Islet of Langerhans (tissue), 1 donor: ENCODE data around the gene KIRREL2.
"Not testable (repeated sequence)": the region's sequence is repeated elsewhere in the genome, so short reads cannot be mapped to it uniquely, and the experiment has no call there.

Experiments
- FAIRE-seq: peaks from one replicate; lab custom pipeline; 2011; peaks lifted over from hg19 to GRCh38; lab: Jason Lieb, UNC

KIRREL2 gene

DNA sequence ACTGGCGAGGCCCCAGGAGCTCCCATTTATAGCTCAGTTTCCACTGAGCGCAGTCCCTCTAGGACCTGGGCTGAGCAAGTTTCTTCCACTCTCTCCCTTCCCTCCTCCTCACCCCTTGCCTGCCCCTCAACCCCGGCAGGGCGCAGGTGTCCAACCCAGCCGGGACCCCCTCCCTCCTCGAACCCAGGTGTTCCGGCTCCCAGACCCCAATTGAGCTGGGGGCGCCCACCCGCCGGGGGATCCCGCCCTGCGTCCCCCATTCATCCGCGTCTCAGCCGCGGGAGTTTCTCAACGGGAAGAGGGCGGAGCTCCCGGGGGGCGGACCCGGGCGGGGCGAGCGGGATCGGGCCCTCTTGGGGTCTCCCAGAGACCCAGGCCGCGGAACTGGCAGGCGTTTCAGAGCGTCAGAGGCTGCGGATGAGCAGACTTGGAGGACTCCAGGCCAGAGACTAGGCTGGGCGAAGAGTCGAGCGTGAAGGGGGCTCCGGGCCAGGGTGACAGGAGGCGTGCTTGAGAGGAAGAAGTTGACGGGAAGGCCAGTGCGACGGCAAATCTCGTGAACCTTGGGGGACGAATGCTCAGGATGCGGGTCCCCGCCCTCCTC is at the start of gene KIRREL2:
KIRREL2 (plus strand) TSS at position 366 of the 604 bp plus-strand sequence; CDS start at position 575, 209 bp downstream.
- FAIRE-seq, result no peak

DNA sequence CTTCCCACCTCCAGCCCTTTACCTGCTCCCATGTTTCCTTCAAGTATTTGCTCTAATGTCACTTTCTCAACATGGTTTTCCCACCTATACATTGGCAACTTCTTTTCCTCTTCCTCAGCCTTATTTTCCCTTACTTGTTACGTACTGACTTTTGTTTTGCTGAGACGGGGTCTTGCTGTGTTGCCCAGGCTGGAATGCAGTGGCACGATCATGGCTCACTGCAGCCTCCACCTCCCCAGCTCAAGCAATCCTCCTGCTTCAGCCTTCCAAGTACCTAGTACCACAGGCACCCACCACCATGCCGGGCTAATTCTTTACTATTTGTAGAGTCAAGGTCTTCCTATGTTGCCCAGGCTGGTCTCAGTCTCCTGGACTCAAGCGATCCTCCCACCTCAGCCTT is 49.1 kb upstream of the KIRREL2 start:
- FAIRE-seq, result no peak

DNA sequence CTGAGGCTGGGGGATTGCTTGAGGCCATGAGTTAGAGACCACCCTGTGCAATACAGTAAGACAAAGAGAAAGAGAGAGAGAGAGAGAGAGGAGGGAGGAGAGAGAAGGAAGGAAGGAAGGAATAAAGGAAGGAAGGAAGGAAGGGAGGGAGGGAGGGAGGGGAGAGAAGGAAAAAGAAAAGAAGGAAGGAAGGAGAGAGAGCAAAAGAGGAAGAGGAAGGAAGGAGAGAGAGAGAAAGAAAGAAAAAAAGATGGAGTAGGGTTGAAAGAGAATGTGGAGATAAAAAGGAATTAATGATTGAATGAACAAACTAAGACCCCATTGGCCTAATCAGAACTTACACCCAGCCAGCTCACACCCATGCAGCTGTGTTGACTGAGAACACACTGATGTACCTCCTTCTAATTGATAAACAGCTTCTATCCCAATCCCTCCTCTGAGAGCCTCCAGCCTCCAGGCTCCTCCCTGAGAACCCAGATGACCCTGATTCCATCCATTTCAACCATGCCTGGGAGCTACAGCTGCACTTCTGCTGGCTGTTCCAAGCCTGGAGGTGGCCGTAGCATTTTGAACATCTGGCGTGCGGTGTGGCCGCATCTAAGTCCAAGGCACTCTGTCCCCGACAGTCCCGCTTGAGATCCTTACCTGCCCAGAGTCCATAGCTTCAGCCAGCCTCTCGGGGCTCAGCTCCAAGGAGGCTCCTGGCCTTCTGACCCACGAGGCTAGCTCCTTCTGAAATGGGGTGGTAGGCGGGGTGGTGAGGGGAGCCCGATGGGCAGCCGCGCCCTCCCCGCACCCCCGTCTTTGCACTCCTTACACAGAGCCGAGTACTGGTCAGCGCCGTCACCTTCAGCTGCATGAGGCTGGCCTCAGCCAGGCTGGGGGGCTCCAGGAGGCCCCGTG is 45.1 kb upstream of the KIRREL2 start:
- no peak for FAIRE-seq

DNA sequence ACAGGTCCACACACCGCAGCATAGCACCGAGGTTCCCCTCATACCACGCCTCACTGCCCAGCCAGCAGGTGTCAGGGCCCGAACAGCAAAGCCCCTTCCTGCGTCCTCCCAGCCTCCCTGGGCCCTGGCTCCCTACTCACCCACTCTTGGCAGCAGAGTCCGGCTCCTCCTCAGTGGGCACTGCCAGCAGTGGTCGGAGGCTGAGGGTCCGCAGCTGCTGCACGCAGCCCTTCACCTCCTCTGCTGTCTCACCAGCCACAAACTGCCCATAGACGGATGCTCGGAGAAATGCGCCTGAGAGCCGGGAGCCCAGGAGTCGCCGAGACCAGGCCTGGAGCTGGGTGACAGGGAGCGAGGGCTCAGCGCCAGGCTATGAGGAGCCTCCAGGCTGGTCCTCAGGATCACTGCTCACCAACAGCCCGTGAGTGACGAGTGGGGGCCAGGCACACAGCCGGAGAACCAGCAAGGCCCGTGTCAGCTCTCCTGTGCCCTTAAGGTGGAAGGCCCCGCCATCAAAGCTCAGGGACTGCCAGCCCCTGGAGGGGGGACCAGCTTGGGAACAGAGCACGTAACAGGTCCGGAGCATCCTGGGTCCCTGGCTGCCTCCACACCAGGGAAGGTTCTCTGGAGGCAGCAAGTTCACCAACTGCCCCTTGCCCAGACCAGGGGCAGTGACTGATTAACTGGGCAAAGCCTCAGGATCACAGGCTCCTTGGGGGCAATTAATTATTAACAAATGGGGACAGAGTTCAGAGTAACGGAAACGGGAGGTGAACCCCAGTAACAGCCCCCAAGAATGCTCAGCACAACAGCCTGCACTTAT is 44.3 kb upstream of the KIRREL2 start, which contains the start of gene PRODH2:
PRODH2 (minus strand) TSS at position 626 of the 823 bp plus-strand sequence; CDS start at position 586, 40 bp downstream.
- no peak for FAIRE-seq

DNA sequence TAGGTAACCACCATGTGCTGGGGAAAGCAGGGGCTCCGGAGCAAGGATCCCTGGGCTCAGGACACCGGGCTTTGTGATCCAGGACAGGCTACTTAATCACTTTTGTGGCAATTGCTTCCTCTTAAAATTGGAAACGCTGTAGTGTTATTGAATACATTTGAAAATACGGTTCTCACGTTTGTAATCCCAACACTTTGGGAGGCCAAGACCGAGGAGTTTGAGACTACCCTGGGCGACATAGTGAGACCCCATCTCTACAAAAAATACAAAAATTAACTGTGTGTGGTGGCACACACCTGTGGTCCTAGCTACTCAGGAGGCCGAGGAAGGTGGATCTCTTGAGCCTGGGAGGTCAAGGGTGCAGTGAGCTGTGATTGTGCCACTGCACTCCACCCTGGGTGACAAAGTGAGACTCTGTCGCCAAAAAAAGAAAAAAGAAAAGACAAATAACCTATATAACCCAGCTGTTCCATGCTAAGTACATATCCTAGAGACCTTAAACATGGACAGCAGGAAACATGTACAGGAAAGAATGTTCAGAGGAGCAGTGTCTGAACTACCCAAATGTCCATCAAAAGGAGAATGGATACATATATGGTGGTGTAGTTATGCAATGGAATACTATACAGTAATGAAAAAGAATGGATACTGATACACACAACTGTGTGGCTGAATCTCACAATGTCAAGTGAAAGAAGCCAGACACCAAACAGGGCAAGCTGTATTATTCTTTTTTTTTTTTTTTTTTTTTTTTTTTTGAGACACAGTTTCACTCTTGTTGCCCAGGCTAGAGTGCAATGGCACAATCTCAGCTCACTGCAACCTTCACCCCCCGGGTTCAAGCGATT is 43.4 kb upstream of the KIRREL2 start:
- FAIRE-seq, result no peak

DNA sequence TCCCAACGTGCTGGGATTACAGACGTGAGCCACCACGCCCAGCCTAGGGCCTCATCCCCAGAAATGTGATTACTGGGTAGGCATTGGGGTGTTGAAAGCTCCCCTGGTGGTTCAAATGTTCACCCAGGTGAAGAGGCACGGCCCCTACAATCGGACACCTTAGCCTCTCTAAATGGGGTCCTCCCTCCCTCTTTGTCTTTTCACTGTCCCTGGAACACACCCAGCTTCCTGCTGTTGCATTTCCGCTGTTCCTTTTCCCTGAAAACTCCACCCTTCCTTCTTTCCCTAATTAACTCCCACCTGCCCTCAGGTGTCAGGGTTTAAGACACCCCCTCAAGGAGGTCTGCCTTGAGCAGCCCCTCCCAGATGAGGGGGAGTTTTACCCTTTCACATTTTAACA is 40.4 kb upstream of the KIRREL2 start:
- no peak for FAIRE-seq

DNA sequence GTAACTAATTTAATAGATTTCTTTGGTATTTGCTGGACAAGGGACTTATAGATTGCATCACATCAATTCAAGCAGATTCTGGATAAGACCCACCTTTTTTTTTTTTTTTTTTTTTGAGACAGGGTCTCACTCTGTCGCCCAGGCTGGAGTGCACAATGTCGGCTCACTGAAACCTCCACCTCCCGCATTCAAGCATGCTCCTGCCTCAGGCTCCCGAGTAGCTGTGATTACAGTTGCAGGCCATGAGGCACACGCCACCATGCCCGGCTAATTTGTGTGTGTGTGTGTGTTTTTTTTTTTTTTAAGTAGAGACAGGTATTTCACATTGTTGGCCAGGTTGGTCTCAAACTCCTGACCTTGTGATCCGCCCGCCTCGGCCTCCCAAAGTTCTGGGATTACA is 39.9 kb upstream of the KIRREL2 start:
- no peak for FAIRE-seq

DNA sequence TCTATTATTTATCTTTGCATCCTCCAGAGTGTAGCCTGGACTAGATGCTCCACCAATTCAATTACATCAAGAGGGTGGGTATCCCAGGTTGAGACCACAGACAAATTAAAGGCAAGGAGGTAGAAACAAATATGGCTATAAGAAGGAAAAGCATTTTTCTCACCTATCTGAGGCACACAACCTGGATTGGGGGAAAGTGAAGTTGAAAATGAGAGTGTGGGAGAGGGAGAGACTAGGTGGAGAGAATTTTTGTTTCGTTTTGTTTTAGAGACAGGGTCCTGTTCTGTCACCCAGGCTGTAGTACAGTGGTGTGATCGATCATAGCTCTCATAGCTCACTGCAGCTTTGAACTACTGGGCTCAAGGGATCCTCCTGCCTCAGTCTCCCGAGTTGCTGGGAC is 38.3 kb upstream of the KIRREL2 start:
- FAIRE-seq, result no peak

DNA sequence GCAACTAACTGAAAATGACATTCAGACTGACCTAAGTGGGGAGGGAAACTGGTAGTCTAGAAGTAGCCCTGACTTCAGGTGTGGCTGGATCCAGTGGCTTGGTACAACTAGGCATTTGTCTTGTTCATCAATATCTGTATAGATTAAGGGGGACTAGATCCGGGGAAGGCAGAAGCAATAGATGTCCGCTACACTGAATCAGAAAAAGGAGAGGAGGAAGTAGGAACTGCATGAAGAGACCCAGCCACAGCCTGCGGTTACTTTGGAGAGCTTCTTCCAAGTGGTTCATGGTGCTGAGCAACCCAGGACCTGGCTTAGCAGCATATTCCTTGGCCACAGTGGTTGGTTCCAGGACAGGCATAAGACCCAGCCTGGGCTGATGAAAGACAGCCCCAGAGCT is 34.1 kb upstream of the KIRREL2 start:
- FAIRE-seq, result no peak

DNA sequence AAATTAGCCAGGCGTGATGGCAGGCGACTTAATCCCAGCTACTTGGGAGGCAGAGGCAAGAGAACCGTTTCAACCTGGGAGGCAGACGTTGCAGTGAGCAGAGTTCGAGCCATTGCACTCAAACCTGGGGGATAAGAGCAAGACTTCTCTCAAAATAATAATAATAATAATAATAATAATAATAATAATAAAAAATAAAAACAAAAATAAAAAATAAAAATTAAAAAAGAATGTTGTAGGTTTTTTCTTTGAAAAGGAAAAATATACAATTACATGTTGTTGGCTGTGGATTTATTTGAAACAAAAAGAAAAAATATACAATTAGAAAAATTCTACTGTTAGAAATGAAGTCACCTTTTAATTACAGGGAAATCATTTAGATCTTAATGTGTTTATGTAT is 32.6 kb upstream of the KIRREL2 start:
- no peak for FAIRE-seq

DNA sequence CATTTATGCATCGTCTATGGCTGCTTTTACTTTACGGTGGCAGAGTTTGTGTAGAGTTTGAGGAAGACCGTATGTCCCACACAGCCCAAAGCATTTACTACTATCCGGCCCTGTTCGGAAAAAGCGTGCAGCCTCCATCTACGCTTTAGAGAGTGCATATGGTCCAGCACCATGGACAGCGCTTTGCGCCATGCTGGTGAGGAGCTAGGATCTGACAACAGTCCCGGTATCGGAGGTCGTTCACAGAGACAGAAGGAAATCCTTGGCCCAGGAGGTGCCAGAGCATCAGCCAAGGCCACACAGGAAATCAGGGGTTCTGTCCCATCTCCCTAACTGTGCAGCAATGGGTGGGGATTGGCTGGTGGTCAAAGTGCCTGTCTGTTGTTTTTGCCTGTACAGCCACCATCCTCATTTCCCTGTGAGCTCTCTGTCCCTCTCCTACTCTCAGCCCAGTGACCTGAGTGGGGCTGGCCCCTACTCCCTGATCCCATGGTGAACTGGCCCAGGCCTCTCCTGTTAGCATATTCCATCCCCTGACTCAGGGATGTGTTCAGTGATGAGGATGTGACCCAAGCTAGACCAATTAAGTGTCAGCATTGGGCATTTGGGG is 27.9 kb upstream of the KIRREL2 start:
- no peak for FAIRE-seq

DNA sequence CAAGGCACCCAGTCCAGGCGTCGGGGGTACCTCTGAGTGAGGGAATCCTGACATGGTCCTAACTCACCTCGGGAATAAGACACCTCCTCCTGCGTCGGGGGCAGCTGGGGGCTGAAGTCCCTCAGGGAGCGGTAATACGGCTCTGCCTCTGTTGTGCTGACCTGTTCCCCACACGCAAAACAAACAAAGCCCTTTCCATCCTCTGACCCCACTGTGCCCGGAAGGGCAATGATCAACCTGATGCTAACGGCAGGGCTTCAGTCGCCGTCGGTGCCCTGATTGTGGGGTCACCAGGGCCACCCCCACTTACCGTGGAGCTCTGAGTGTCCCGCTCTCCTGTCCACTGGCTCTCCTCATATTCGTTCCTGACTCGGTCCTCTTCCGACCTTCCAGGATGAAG is 25.7 kb upstream of the KIRREL2 start:
- no peak for FAIRE-seq

DNA sequence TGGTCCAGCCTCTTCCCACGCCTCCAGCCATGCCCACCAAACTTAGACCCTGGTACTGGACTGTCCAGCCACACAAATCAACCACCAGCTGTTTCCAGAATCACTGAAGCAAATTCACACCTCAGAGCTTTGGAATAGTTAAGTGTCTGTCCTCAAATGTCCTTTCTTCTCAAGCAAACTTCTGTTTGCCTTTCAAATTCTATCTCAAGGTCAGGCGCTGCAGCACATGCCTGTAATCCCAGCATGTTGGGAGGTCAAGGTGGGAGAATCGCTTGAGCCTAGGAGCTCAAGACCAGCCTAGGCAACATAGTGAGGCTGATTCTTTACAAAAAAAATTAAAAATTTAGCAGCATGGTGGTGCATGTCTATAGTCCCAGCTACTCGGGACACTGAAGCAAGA is 24.7 kb upstream of the KIRREL2 start:
- FAIRE-seq, result no peak

DNA sequence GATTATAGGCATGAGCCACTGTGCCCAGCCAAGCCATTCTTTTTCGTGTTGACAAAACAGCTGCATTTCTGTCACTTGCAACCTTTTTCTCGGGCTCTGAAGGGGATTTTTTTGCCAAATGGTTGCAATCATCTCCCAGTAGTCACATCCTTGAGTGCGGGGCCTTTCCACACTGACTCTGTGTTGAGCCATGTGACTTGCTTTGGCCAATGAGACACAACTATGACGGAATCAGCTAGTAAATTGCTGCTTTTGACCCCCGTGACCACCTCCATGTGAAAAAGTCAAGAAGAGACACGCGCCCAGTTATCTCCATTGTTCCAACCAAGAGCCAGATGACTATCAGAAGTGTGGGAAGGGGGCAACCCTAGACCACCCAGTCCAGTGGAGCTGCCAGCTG is 22.7 kb upstream of the KIRREL2 start:
- FAIRE-seq, result no peak

DNA sequence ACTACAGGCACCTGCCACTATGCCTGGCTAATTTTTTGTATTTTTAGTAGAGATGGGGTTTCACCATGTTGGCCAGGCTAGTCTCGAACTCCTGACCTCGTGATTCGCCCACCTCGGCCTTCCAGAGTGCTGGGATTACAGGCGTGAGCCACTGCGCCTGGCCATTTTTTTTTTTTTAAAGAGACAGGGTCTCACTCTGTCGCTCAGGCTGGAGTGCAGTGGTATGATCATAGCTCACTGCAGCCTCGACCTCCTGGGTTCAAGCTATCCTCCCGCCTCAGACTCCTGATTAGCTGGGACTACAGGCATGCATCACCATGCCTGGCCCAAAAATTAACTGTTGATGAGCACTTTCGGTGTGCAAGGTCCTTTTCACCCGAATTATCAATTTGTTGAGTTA is 20.6 kb upstream of the KIRREL2 start:
- not testable (repeated sequence) for FAIRE-seq

DNA sequence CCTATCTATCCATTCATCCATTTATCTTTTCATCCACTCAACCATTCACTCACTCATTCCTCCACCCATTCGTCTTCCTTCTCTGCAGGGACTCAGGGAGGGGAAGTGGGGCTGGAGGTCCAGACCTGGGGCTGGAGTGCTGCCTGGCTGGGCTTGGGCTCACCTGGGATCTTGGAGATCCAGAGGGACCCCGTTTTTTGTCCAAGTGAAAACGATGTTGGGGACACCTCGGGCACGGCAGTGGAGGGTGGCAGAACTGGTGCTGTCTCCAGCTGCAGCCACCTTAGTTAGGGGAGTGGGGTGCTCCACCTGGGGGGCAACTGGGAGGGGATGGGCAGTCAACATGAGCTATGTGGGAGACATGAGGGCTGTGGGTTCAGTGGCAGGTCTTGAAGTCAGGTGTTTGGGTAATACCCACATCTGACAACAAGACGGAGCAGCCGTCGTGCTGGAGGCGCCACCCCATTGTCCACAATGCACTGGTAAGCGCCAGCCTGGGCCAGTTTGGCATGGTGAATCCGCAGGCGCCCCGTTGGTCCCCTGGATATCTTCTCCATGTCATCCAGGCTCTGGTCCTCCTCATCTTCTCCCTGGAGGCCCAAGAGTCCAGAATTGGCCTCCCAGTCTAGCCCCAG is 14.6 kb upstream of the KIRREL2 start:
- no peak for FAIRE-seq

DNA sequence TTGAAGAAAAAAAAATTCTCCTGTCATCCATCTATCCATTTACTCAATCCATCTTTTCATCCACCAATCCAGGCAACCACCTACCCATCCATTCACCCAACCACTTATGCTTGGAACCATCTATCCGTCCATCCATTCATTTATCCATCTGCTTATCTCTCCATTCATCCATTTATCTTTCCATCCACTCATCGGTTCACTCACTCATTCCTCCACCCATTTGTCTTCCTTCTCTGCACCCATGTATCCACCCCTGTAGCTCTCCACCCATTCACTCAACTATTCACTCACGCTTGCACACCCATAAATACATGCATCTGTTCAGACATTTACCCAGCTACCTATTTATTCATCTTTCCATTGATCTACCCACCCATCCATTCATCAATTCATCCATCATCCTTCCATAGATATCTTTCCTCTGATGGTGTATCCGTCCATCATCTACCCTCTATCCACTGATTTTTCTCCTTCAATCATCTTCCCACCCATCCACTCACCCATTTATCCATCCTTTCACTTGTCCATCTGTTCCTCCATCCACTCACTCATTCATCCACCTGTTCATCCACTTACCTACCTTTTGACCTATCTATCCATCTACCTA is 13.9 kb upstream of the KIRREL2 start:
- no peak for FAIRE-seq

DNA sequence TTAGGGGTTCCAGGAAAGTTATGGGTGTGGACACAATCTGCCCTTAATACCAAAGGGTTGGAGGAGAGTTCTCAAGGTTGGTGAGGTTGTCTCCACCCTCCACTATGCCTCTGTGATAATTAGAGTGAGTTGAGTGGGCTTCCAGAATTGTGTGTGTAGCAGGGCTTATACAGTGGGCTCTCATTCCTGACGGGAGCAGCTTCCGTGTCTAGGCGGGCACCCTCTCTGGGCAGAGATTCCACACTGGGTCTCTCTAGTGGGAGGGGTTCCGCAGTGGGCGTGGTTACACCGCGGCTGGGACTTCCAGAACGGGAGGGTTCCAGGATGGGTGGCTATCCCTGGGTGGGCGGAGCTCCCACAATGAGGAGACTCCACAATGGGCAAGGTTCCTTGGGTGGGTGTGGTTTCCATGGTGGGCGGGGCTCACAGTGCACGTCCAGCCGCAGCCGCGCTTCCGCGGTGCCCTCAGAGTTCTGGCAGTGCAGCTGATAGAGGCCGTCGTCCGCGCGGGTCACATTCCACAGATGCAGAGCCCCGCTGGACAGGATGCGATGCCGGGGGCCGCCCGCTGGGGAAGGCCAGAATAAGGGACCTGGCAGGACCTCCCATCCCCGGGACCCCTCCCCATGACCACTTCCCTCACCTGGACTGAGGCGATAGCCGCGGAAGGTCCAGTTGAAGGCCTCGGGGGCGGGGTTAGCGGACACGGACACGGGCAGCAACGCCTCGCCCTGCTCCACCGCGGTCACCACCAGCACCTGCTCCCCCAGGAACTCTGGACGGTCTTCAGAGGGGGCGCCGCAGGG is 12.8 kb upstream of the KIRREL2 start:
- FAIRE-seq, result no peak

DNA sequence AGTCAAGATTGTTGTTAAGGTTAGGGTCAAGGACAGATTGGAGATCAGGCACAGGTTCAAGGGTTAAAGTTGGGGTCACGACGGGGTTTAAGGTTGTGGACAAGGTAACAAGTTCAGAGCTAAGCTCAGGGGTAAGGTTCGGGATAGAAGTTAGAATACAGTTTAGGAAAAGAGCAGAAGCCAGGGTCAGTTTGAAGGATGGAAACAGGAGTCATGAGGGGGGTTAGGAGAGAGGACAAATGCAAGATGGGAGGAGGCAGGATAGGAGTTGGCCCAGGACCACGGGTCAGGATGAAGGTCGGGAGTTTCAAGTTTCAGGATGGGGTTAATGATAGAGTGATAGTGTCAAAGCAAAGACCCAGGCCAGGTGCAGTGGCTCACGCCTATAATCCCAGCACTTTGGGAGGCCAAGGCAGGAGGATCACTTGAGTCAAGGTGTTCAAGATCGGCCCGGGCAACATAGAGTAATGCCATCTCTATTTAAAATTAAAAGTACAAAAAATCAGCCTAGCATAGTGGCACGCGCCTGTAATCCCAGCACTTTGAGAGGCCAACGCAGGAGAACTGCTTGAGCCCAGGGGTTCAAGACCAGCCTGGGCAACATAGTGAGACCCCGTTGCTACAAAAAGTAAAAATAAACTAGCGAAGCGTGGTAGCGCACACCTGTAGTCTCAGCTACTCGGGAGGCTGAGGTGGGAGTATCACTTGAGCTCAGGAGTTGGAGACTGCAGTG is 12.1 kb upstream of the KIRREL2 start:
- FAIRE-seq, result no peak
